Thyroid gland (tissue), 4 donors: ENCODE measurements around the gene RAP1GAP. TPM values are rescaled to one million over a fixed set of nuclear protein-coding genes. Genes with fewer than 3 reads are reported as not detected.

Experiments used
- DNase-seq, 2 donors: peaks; one replicate each; pipeline ENCODE4 v3.0.0-alpha.2; 2019
- H3K27ac ChIP-seq, 3 donors: fragments of 200-600 bp; sonication (generic); 1 replicate in 2 of 3; 2 replicates in 1 of 3; pipeline ENCODE4 v1.5.1; 2016 to 2019; ENCODE audit warnings: mild to moderate bottlenecking in 1 of 3, moderate library complexity in 1 of 3
- H3K27me3 ChIP-seq: fragments of 200-600 bp; sonication (generic); one replicate; pipeline ENCODE4 v1.5.1; 2019
- H3K36me3 ChIP-seq, 2 donors: fragments of 200-600 bp; sonication (generic); one replicate each; pipeline ENCODE4 v1.5.1; 2016 to 2019
- H3K4me1 ChIP-seq, 2 donors: fragments of 200-600 bp; sonication (generic); one replicate each; pipeline ENCODE4 v1.5.1; 2017 to 2019
- H3K4me3 ChIP-seq, 3 donors: fragments of 200-600 bp; sonication (generic); replicated peaks in 1 of 3; 1 replicate in 2 of 3; 2 replicates in 1 of 3; pipeline ENCODE4 v1.5.1; 2016; ENCODE audit warnings: mild to moderate bottlenecking in 1 of 3
- H3K9me3 ChIP-seq: fragments of 200-600 bp; sonication (generic); one replicate; pipeline ENCODE4 v1.5.1; 2017
- POLR2A ChIP-seq, 2 donors: fragments of 450-650 bp; IDR thresholded peaks; one replicate each; pipeline ENCODE4 v1.6.1; 2017; ENCODE audit warnings: antibody characterized with exemption in 2 of 2, mild to moderate bottlenecking in 2 of 2, moderate library complexity in 1 of 2
- WGBS, 2 donors: methylation state at CpG; one replicate each; pipeline ENCODE4 v1.1.5; 2017; 5-methylcytosine and 5-hydroxymethylcytosine counted together
- intact Hi-C: fragments of 100-400 bp; cut with DNase I; formaldehyde crosslinking; loops from one replicate; pipeline ENCODE4 v1.15.1; 2023
- total RNA-seq, 4 donors: library from RNA; depleted of rRNA; stranded (reverse); fragments of >200 nt; gene quantifications; one replicate each; pipeline ENCODE4 v1.2.3, GENCODE V29; 2016
- TF ChIP-seq, protein P1 (sequence below), 6 experiments: fragments of 200-600 bp in 3 of 6; fragments of 450-650 bp in 3 of 6; sonication (generic) in 3 of 6; IDR thresholded peaks; one replicate each; pipeline ENCODE4 v1.5.1; 2016 to 2019; ENCODE audit warnings: antibody characterized with exemption in 6 of 6, mild to moderate bottlenecking in 2 of 6, inconsistent platforms in 1 of 6, moderate library complexity in 1 of 6

The RAP1GAP gene
- total RNA-seq, 4 donors from 2014 or later = 256 to 588 (median 506) TPM

DNA sequence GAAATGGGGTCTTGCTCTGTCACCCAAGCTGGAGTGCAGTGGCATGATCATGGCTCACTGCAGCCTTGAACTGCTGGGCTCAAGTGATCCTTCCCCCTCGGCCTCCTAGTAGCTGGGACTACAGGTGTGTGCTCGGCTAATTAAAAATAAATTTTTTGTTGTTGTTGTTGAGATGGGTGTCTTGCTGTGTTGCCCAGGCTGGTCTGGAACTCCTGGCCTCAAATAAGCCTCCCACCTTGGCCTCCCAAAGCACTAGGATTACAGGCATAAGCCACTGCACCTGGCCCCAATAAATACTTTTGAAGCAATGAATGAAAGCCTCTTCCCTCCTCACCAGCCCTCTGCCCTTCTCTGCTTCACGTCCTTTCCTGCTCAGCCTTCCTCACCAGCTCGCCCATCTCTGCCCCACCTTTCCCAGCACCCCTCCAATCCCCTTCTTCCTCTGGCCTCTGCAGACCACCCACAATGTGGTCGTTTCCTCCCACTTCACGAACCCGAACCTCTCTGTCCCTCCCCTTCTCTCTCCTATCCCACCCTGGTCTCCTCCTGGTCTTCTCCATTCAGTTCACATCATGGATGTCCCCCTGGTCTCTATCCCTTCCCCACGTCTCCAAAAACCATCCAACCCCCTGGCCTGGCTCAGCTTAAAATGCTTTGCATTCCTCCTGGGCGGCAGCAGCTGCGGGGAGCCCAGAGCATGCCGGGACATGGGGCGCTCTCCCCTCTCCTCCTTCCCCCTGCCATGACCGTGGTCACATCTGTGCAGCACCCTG, 38.4 kb downstream of the RAP1GAP start:
- no peaks in the 10 kb centered on the region for H3K9me3 ChIP-seq
- H3K27ac ChIP-seq = peak overlapping the region; percentile 93 to 96 (median 94)
- H3K4me3 ChIP-seq = no peak overlapping the region
- no peaks in the 10 kb centered on the region for H3K27me3 ChIP-seq
- peaks cover 40 to 59% of the 10 kb centered on the region in 2 donors for H3K4me1 ChIP-seq
- TF ChIP-seq, protein P1, sequence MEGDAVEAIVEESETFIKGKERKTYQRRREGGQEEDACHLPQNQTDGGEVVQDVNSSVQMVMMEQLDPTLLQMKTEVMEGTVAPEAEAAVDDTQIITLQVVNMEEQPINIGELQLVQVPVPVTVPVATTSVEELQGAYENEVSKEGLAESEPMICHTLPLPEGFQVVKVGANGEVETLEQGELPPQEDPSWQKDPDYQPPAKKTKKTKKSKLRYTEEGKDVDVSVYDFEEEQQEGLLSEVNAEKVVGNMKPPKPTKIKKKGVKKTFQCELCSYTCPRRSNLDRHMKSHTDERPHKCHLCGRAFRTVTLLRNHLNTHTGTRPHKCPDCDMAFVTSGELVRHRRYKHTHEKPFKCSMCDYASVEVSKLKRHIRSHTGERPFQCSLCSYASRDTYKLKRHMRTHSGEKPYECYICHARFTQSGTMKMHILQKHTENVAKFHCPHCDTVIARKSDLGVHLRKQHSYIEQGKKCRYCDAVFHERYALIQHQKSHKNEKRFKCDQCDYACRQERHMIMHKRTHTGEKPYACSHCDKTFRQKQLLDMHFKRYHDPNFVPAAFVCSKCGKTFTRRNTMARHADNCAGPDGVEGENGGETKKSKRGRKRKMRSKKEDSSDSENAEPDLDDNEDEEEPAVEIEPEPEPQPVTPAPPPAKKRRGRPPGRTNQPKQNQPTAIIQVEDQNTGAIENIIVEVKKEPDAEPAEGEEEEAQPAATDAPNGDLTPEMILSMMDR (IDR thresholded peaks at IDR 0.05) = no peak
- no peak for TF ChIP-seq POLR2A (IDR thresholded peaks at IDR 0.05)
- WGBS, 2 donors = 52 to 61% methylated on average over 13 of the region's 13 CpGs
- intact Hi-C loops = no loop called here
- peaks cover 0 to 3% of the 10 kb centered on the region in 2 donors for H3K36me3 ChIP-seq
- no peak for DNase-seq

GRCh38 chr1:21629971-21630370, 39.2 kb downstream of the RAP1GAP start:
- H3K4me1 ChIP-seq = peaks cover 40 to 59% of the 10 kb centered on the region in 2 donors
- no peaks in the 10 kb centered on the region for H3K9me3 ChIP-seq
- peaks cover 0 to 8% of the 10 kb centered on the region in 2 donors for H3K36me3 ChIP-seq
- no peaks in the 10 kb centered on the region for H3K27me3 ChIP-seq
- WGBS, 2 donors = 90 to 93% methylated on average over 4 of the region's 4 CpGs
- no peak overlapping the region for H3K4me3 ChIP-seq
- TF ChIP-seq, protein P1 (IDR thresholded peaks at IDR 0.05) = no peak
- no peak for TF ChIP-seq POLR2A (IDR thresholded peaks at IDR 0.05)
- DNase-seq = no peak
- peak overlapping the region; percentile 93 to 96 (median 94) for H3K27ac ChIP-seq
- intact Hi-C loops = no loop called here

DNA sequence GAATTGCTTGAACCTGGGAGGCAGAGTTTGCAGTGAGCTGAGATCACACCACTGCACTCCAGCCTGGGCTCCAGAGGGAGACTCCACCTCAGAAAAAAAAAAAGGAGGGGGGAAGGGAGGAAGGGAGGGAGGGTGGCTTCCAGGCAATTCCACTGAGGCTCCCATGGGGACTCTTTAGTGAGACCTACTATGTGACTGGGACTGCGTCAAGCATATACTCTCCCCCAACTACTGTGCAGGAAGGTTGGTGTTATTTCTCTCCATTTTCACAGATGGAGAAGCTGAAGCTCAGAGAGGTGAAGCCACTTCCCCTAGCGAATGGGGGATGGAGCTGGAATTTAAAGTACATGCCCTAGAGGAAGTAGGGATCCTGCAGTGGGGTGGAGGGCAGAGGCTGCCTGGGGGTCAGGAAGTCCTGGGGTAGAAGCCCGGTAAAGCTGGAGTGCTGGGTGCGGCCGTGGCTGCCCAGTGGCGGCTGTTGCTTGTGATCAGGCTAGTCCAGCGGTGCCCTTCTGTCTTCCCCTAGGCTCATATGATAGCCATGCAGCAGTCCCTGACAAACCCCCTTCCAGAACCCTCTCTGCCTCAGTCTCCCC, 40.3 kb downstream of the RAP1GAP start:
- TF ChIP-seq, protein P1 (IDR thresholded peaks at IDR 0.05) = no peak
- TF ChIP-seq POLR2A (IDR thresholded peaks at IDR 0.05) = no peak
- intact Hi-C loops = no loop called here
- no peak for DNase-seq
- H3K27me3 ChIP-seq = no peaks in the 10 kb centered on the region
- peaks cover 0 to 8% of the 10 kb centered on the region in 2 donors for H3K36me3 ChIP-seq
- H3K27ac ChIP-seq = peak overlapping the region; percentile 35 to 96 (median 72)
- WGBS, 2 donors = 75 to 78% methylated on average over 7 of the region's 7 CpGs
- no peaks in the 10 kb centered on the region for H3K9me3 ChIP-seq
- H3K4me3 ChIP-seq = no peak overlapping the region
- H3K4me1 ChIP-seq = peaks cover 42 to 61% of the 10 kb centered on the region in 2 donors

GRCh38 chr1:21626921-21627339, 42.2 kb downstream of the RAP1GAP start:
- Histone ChIP-seq H3K27ac (peak overlapping the region in 2 of 3 donors; percentile 72 to 87), H3K36me3 (peaks cover 0 to 8% of the 10 kb centered on the region in 2 donors), H3K9me3 (no peaks in the 10 kb centered on the region), H3K4me3 (no peak overlapping the region), H3K27me3 (no peaks in the 10 kb centered on the region), H3K4me1 (peaks cover 36 to 59% of the 10 kb centered on the region in 2 donors)
- WGBS, 2 donors = 90 to 95% methylated on average over 9 to 11 of the region's 11 CpGs
- intact Hi-C loops = no loop called here
- TF ChIP-seq, protein P1 (IDR thresholded peaks at IDR 0.05) = no peak
- no peak for TF ChIP-seq POLR2A (IDR thresholded peaks at IDR 0.05)
- DNase-seq = no peak
